GM12801 (cell line): Measurements from ENCODE around the gene LPP.

ENCODE experiments used
- CTCF ChIP-seq: IDR thresholded peaks from one replicate; pipeline ENCODE4 v1.5.1; 2011; ENCODE audit warnings: control low read depth; ENCODE audit not compliant: insufficient read length; ENCODE audit errors: extremely low read depth

Gene LPP

DNA sequence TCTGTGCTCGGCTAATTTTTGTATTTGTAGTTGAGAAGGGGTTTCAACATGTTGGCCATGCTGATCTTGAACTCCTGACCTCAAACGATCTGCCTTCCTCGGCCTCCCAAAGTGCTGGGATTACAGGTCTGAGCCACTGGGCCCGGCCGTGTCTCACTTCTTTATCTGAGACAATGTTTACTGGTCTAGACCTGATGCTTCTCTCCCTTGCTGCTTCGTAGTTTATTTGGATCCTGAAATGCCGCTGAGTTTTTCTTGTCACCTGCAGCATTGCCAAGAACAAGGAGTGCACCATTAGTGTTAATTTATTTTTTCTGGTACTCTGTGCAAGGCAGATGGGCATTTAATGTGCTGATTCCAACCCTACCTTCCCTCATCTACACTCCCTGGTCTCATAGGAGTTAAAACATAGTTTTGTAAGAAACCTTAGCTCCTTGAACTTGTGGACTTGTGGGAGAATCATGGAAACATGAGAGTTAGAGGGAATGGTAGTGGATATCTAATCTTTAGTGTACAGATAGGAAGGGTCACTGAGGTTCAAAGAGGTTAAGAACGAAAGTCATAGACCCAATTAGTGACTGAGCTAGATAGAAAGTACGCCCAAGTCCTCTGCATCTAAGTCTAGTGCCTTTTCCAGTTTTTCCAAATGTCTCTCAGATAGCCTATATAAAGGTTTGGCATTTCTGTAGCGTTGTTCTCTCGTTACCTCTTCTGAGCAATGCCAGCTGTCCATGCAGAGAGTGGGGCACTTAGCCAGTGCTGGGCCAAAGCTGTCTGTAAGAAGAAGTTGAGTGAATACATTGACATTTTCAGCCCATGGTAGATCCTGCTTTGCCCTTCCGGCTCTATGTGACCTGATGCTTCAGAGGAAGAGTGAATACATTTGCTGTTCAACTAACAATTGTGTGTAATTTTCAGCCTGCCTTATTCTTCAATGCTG, 244.1 kb downstream of the LPP start:
- no peak for TF ChIP-seq CTCF

DNA sequence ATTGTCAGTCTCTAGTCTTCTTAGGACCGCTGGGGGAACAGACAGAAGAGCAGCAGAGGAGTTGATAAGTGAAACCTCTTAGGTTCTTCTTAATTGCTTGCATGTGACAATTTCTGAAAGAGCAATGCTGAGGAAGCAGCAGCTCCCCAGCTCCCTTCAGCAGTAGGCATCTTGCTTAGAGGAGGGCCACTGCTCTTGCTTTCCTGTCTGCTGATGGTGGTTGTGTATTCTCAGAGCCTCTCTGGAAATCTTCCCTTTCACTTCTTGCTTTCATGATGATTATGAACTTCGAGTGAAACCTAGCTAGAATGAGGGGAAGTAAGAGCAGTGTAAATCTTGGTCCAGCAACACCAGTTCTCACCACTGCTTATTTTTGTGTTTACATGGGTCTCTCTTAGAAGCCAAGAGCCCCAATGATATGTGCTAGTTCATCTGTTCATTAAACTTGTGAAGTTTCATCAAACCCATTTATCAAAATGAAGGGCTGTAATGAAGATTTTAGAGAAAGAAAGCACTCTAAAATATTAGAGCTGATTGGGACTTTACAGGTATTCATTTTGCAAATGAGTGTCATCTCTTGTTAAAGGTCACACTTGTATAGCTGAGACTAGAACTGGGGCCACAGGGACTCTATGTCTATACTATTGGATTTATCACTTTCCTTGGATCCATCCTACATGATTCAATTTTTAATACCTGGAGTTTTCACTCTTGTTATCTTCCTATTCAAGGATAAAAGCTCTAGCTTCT, 246.7 kb downstream of the LPP start:
- TF ChIP-seq CTCF = no peak

GRCh38 chr3:188401244-188401993, 247.5 kb downstream of the LPP start:
- no peak for TF ChIP-seq CTCF

DNA sequence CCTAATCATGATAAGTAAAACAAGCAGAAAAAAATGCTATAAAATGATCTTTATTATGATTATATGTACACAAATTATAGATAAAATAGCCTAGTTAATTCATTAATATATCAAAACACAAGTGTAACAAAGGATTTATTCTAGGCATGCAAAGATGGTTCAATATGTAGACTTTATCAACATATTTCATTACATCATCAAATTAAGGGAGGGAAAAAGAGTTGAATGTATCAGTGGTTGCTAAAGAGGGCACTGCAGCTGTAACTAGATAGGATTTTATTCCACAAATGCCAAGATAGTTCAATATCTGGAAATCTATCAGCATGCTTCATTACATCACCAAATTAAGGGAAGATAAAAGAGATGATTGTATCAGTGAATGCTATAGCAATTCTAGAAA, 248.3 kb downstream of the LPP start:
- no peak for TF ChIP-seq CTCF

GRCh38 chr3:188403404-188403803, 249.4 kb downstream of the LPP start:
- no peak for TF ChIP-seq CTCF

DNA sequence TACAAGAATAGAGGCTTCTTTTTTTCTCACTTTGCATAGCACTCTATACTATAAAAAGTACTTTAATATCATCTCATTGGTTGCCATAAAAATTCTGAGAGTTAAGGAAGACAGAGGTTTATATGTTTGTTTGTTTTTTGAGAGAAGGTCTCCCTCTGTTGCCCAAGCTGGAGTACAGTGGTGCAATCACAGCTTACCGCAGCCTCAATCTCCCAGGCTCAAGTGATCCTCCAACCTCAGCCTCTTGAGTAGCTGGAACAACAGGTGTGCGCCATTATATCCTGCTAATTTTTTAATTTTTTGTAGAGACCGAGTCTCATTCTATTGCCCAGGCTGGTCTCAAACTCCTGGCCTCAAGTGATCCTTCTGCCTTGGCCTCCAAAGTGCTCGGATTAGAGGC, 250.2 kb downstream of the LPP start:
- no peak for TF ChIP-seq CTCF

- no peak for TF ChIP-seq CTCF
These were observed 250.7 kb downstream of the LPP start for GRCh38 chr3:188404701-188405100.
